GM12873 (cell line): ENCODE measurements around the gene OSBPL2.

Source experiments
- CTCF ChIP-seq: IDR thresholded peaks from 2 replicates; pipeline ENCODE4 v1.5.1; 2012; ENCODE audit warnings: low read depth, mild to moderate bottlenecking, moderate library complexity, low read length, control low read depth; ENCODE audit not compliant: insufficient read depth; ENCODE audit errors: missing control alignments

OSBPL2 gene

DNA sequence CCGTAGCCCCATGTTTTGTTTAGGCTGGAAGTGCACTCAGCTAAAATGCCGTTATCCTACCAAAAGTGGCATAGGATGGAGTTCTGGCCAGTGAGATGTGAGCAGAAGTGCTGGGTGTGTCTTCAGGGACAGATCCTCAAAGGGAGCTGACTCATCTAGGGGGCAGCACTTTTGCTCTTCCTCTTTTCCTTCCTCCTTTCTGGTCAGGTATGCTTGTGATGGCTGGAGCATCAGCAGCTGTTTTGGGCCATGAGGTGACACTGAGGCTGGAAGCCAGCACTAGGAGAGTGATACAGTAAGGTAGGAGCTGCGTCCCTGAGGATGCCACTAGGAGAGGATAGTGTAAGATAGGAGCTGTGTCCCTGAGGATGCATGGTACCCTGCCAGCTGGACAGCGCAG is 4.6 kb upstream of the OSBPL2 start:
- no peak for TF ChIP-seq CTCF

DNA sequence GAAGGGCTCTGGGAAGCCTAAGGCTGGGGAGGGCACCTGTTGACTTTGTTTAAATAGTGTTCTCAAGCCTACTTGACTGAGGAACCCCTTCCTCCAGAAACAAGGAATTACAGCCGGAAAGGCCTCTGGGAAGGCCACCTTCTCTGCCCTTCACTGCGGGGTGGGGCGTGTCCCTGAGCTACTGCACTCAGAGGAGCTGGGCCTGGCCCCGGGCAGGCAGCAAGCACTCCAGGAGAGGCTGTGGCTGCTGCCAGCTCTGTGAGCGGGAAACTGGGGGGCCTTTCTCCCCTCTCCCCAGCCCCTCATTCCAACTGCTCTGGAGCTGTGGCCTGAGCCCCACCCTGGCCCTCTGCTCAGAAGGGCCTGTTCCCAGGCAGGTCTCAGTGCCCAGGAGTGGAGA is 4.0 kb upstream of the OSBPL2 start:
- TF ChIP-seq CTCF = no peak

- no peak for TF ChIP-seq CTCF
Measured at GRCh38 chr20:62235001-62235776, 3.1 kb upstream of the OSBPL2 start.

DNA sequence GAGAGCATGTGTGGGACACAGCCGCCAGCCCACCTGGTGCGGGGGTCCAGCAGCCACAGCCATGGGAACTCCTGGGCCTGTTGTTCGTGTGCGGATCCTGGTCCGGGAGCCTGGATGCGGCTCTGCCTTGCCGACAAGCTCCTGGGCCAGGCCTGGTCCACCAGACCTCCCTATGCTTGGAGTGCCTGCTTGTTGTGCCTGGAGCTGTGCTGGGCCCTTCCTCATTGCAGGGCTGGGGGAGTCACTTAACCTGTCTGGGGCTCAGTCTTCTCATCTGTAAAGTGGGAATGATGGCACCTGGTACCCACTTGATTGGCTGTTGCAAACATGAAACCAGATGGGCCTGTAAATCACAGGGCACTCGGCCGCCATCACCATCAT is 2.6 kb upstream of the OSBPL2 start:
- TF ChIP-seq CTCF = no peak

- no peak for TF ChIP-seq CTCF
Measured at GRCh38 chr20:62236200-62236599, 2.1 kb upstream of the OSBPL2 start.

DNA sequence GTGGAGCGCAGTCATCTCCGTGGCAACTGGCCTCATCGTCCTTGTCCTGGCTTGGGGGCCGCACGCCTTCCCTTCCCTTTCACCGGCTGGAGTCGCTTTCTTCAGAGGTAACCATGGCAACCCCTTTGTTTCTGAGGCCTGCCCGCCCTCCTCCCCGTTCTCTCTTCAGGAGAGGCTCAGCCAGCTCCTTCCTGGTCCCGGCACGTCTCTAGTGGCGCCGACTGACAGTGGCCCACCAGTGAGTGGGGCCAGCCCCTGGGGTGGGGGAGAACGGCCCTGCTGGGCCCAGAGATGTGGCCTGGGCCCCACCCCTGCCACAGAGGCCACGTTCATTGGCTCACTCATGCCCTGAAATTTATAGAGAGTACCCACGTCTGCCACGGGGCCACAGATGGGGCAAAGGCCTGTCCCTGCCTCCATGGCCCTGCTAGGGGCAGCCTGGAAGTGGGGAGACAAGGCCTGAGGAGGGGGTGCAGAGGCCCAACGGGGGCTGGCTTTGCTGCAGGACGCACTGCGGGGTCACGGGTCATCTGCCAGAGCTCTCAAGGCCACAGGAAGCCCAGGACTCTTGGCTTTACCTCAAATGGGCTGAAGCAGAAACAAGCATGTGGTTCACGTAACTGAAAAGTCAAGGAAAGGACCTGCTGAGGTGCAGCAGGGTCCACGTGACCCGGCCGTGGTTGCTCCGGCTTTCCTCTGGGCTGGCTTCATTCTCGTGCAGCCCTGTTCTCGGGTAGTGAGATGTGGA is 1.4 kb upstream of the OSBPL2 start:
- no peak for TF ChIP-seq CTCF

GRCh38 chr20:62237514-62237800 is 864 bp upstream of the OSBPL2 start:
- TF ChIP-seq CTCF = no peak
